HFFc6 (cell line): Measurements from ENCODE around the gene NR5A2. TPM values are rescaled to one million over a fixed set of nuclear protein-coding genes. Genes with fewer than 3 reads are reported as not detected.

Source experiments
- DNase-seq: peaks from one replicate; pipeline ENCODE4 v3.0.0-alpha.2; 2018
- H3K27ac Mint-ChIP-seq: 2 replicates; pipeline ENCODE4 v1.8.0; 2020; ENCODE audit warnings: mild to moderate bottlenecking, mixed read lengths
- H3K27me3 Mint-ChIP-seq: 2 replicates; pipeline ENCODE4 v1.8.0; 2021; ENCODE audit warnings: mild to moderate bottlenecking, moderate library complexity, mixed read lengths; ENCODE audit not compliant: insufficient read depth
- H3K36me3 Mint-ChIP-seq: 2 replicates; pipeline ENCODE4 v1.8.0; 2021; ENCODE audit warnings: low read depth, mixed read lengths
- H3K4me1 Mint-ChIP-seq: 2 replicates; pipeline ENCODE4 v1.8.0; 2020; ENCODE audit warnings: low read depth, mixed read lengths
- H3K4me3 Mint-ChIP-seq: 2 replicates; pipeline ENCODE4 v1.8.0; 2020; ENCODE audit warnings: mild to moderate bottlenecking, moderate library complexity, mixed read lengths
- H3K9me3 Mint-ChIP-seq: 2 replicates; pipeline ENCODE4 v1.8.0; 2020; ENCODE audit warnings: mild to moderate bottlenecking, mixed read lengths
- total RNA-seq, 6 experiments: library from RNA; stranded (reverse); fragmentation: NEBNext Ultra II Directional; extraction: Animal tissue kit (Norgen Biotek cat#: 25700); gene quantifications; 2 replicates in 1 of 6; 3 replicates in 5 of 6; pipeline ENCODE4 v1.2.3, GENCODE V29; 2021
- TF ChIP-seq, protein P1 (sequence below): fragments of 200-600 bp; sonication (generic); IDR thresholded peaks from 2 replicates; pipeline ENCODE4 v1.5.0; 2021; ENCODE audit warnings: antibody characterized with exemption, mild to moderate bottlenecking

NR5A2 gene
- total RNA-seq, 6 experiments from 2014 or later, result 0.09 to 1.9 (median 0.97) TPM

DNA sequence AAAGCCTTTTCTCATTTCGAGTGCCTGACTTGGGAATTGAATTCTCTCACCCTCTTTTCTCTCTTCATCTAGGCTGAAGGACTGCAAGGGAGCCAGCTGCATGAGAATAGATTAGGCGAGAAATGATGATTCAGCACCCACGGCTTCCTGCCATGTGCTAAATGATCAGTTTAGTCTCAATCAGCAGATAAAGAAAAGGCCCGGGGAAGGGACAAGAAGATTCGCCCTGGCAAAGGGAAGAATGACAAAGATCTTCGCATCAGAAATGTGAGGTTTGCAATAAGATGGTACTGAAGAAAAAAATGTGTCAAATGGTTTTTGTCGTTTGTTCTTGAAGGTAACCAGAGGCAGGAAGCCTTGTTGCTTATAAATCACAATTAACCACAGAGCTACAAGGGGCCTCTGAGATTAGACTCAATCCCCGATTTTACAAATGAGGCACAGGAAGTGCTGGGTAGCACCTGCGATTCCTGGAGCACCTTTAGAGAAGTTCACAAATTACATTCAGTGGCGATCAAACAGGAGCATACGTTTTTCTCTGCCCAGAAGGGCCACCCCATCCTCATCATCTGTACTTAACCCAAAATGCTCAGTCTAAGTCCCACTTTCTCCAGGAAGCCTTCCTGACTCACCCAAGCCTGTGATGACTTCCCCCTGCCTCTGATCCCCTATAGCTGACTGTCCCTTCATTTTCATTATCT, 198.9 kb downstream of the NR5A2 start:
- no peak for DNase-seq
- Mint-ChIP-seq H3K27ac (peak overlapping the region; percentile 8), H3K36me3 (no peaks in the 10 kb centered on the region), H3K4me1 (peaks cover 59% of the 10 kb centered on the region), H3K27me3 (no peaks in the 10 kb centered on the region; the same call in 1 of the 2 replicates), H3K4me3 (peak overlapping the region; percentile 41), H3K9me3 (no peaks in the 10 kb centered on the region)
- TF ChIP-seq, protein P1, sequence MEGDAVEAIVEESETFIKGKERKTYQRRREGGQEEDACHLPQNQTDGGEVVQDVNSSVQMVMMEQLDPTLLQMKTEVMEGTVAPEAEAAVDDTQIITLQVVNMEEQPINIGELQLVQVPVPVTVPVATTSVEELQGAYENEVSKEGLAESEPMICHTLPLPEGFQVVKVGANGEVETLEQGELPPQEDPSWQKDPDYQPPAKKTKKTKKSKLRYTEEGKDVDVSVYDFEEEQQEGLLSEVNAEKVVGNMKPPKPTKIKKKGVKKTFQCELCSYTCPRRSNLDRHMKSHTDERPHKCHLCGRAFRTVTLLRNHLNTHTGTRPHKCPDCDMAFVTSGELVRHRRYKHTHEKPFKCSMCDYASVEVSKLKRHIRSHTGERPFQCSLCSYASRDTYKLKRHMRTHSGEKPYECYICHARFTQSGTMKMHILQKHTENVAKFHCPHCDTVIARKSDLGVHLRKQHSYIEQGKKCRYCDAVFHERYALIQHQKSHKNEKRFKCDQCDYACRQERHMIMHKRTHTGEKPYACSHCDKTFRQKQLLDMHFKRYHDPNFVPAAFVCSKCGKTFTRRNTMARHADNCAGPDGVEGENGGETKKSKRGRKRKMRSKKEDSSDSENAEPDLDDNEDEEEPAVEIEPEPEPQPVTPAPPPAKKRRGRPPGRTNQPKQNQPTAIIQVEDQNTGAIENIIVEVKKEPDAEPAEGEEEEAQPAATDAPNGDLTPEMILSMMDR, result no peak

DNA sequence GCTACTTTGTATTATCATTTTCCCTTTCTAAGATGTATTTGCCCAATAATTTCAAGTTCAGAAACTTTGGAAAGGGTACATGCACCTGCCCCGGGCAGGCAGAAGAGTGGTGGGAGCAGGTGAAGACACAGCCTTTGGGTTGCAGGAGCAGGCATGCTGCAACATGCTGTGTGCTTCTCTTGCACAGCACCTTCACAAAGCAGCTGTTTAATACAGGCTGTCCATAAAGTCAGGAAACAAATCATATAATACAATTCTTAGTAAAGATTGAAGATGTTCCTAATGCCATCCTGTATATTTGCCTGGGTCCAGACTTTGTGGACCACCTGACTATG, 199.4 kb downstream of the NR5A2 start:
- Mint-ChIP-seq H3K36me3 (no peaks in the 10 kb centered on the region), H3K27ac (peak overlapping the region; percentile 8), H3K4me1 (peaks cover 59% of the 10 kb centered on the region), H3K9me3 (no peaks in the 10 kb centered on the region), H3K4me3 (peak overlapping the region; percentile 41; the same call in 1 of the 2 replicates), H3K27me3 (no peaks in the 10 kb centered on the region)
- no peak for DNase-seq
- TF ChIP-seq, protein P1, result no peak
